CD4-positive, alpha-beta T cell treated with Interleukin-6 at 100 ng/mL for 8 hours (primary cell): Measurements from ENCODE around the gene CYP4F22.

ENCODE experiments used
- DNase-seq: peaks from one replicate; pipeline ENCODE4 v3.0.0-alpha.2; 2020; ENCODE audit warnings: mixed read lengths, low spot score

The CYP4F22 gene

GRCh38 chr19:15534957-15535864 lies 26.9 kb downstream of the CYP4F22 start:
- DNase-seq = no peak

GRCh38 chr19:15536350-15536749 lies 28.0 kb downstream of the CYP4F22 start:
- DNase-seq = no peak

- DNase-seq = no peak
These were observed 30.4 kb downstream of the CYP4F22 start for GRCh38 chr19:15538774-15539173.

DNA sequence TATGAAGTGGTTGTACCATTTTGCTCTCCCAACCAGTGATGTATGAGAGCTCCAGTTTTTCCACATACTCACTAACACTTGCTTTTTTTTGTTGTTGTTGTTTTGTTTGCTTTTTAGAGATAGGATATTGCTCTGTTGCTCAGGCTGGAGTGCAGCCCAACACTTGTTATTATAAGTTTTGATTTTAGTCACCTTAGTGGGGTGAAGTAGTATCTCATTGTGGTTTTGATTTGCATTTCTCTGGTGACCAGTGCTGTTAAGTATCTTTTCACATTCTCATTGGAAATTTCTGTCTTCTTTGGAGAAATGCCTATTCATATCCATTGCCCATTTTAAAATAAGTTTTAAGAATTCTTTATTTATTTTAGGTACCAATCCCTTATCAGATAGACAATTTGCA lies 31.3 kb downstream of the CYP4F22 start:
- DNase-seq = no peak

DNA sequence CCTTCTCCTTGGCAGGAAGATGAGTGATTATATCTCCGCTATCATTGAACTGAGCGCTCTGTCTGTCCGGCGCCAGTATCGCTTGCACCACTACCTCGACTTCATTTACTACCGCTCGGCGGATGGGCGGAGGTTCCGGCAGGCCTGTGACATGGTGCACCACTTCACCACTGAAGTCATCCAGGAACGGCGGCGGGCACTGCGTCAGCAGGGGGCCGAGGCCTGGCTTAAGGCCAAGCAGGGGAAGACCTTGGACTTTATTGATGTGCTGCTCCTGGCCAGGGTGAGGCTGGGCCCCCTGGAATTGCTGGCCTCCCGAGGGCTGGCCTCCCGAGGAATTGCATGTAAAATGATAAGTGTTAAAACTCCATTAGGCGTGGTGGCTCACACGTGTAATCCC lies 32.1 kb downstream of the CYP4F22 start:
- no peak for DNase-seq

- no peak for DNase-seq
These were observed 36.0 kb downstream of the CYP4F22 start for GRCh38 chr19:15544283-15544682.

DNA sequence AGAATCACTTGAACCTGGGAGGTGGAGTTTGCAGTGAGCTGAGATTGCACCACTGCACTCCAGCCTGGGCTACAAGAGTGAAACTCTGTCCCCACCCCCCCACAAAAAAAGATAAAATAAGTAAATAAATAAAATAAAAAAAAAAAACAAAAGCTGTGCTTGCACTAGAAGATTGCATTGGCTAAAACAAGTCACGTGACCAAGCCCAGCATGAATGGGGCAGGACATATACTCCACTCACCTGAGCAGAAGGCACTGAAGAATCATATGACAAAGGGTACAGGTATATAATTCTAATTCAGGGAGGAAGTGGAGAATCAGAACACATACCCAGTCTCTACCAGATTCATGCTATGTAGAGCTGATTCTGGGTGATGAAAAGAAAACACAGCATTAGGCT lies 36.6 kb downstream of the CYP4F22 start:
- DNase-seq = no peak

DNA sequence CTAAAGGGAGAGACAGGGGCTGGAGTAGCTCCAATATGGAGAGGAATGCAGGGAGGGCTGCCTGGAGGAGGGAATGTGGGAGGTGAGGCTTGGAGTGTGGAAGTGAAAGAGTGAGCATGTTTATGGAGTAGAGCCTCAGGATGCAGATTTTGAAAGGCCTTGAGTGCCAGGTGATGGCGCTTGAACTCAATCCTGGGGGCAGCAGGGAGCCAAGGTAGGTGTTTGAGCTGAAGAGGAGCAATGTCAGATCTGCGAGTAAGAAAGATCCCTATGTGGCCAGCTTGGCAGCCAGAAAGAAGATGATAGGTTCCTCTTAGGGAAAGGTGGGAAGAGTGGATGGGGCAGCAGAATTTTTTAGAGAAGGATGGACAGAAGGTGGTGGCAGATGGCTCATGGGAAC lies 40.3 kb downstream of the CYP4F22 start:
- no peak for DNase-seq

DNA sequence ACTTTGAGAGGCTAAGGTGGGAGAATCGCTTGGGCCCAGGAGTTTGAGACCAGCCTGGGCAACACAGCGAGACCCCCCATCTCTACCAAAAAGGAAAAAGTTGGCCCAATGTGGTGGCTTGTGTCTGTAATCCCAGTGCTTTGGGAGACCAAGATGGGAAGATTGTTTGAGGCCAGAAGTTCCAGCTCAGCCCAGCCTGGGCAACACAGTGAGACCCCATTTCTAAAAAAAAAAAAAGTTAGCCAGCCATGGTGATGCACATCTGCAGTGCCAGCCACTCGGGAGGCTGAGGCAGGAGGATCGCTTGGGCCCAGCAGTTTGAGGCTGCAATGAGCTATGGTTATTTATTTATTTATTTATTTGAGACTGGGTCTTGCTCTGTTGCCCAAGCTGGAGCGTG lies 41.3 kb downstream of the CYP4F22 start:
- no peak for DNase-seq

- DNase-seq = no peak
These were observed 41.9 kb downstream of the CYP4F22 start for GRCh38 chr19:15550273-15550672.

DNA sequence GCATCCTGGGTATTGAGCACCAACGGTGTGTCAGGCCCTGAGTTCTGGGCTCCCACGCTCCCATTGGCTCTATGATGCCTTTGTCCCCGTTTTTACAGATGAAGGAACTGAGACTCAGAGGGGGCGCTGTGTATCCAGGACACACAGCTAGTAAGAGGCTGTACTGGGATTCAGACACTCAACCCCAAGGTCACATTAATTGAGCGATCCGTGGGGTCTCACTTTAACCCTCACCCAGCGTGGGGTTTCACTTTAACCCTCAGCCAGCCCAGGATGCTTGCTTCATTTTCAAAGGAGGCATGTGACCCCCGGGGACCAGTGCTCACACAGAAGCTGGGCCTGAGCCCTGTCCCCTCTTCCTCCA lies 42.6 kb downstream of the CYP4F22 start:
- DNase-seq = no peak

GRCh38 chr19:15551293-15552004 lies 43.1 kb downstream of the CYP4F22 start:
- peak; percentile 59 for DNase-seq

DNA sequence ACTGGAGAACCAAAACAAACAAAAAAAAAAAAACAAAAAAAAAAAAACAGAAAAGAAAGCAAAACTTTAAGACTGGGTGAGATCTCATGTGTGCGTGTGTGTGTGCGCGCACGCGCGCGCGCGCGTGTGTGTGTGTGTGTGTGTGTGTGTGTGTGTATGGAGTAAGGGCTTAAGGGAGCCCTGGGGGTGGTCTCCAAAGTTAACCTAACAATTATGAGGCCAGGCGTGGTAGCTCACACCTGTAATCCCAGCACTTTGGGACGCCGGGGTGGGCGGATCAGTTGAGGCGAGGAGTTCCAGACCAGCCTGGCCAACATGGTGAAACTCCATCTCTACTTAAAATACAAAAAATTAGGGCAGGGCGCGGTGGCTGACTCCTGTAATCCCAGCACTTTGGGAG lies 46.7 kb downstream of the CYP4F22 start:
- no peak for DNase-seq

DNA sequence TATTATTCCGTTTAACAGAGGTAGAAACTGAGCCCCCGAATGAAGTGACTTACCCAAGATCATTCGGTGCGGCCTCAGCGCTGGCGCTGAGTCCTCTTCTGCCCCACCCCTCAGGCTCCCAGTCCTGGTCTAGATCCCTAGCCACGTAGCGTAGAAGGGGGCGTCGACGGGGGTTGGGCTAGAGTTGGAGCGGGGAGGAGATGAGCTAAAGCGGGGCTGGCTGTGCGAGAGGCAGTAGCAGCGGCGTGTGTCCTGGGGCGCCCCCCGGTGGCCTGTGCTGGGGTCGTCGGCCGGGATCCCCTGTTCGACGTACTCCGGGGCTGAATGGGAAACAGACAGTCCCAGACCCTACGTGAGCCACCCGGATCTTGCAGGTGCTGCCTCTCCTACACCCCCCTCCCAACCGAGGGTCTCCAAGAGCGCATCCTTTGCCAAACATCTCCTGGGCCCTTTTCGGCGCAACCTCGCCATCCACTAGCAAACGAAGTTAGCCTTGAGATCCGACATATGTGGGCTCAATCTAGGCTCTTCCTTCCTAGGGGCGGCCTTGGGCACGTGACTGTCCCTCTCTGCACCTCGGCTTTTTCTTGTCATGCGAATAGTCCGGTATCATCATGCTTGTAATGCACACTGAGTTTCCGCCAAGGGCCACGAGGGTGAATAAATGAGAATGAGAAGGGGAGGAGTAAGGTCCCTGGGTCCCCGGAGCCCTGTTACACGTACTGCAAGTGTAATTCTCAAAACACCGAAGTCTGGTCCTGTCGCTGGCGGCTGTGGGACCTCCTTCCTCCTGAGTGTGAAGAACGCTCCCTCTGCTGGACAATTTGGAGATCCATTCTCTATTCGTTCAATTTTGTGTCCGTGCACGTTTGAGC lies 47.7 kb downstream of the CYP4F22 start:
- DNase-seq = peak; percentile 95

DNA sequence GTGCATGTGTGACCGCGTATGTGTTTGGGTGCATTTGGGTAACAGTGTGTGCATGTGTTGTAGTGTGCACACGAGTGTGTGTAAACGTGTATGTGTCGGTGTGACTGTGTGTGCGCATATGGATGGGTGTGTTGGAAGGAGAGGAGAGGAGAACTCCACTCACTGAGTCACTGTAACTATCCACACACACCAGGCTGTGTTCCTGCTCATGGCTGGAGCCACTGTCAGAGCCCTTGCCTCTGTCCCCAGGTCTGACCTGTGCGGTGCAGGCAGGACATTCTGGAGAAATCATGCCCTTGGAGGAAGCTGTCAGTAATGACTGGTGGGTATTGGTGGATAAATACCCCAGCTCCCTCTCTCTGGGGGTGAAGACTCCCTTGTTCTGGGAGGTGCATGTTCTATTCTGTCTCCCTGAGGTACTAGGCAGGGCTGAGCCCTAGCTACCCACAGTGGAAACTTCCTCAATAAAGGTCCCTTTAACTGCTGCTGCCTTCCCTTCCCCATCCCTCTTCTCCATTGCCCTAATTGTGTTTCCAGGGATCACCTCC lies 48.4 kb downstream of the CYP4F22 start:
- DNase-seq = no peak

- no peak for DNase-seq
These were observed 48.9 kb downstream of the CYP4F22 start for GRCh38 chr19:15557223-15557622.

- no peak for DNase-seq
These were observed 53.8 kb downstream of the CYP4F22 start for GRCh38 chr19:15562145-15562544.

DNA sequence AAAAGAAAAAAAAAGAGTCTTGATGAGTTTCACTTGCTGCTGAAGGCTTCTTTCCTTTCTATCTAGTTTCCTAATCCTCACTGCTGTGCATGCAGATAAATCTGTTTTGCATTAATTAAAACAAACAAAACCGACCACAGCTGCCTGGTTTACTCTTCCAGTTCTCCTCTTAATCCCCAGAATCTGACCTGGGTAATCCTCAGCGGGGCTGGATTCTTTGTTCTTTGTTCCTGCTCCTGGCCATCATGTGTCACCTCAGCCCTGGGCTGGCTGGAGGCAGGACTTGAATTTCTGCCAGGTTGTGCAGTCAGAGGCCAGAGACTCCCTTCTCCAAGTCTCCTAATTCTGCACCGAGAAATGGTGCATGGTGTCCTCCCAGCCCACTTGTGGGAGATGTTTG lies 54.5 kb downstream of the CYP4F22 start:
- DNase-seq = no peak

GRCh38 chr19:15563325-15563794 lies 55.0 kb downstream of the CYP4F22 start:
- no peak for DNase-seq

DNA sequence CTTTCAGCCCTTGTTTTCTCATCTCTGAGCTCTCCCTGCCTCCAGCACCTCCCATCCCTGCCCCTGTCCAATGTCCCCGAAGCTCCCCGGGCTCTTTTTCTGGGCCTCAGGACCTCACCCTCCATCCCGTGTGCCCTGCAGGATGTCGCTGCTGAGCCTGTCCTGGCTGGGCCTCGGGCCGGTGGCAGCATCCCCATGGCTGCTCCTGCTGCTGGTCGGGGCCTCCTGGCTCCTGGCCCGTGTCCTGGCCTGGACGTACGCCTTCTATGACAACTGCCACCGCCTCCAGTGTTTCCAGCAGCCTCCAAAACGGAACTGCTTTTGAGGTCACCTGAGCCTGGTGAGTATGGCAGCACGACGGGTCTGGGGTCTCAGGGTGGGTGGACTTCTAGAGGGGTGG lies 55.6 kb downstream of the CYP4F22 start:
- no peak for DNase-seq

GRCh38 chr19:15564534-15565168 lies 56.3 kb downstream of the CYP4F22 start:
- DNase-seq = no peak

DNA sequence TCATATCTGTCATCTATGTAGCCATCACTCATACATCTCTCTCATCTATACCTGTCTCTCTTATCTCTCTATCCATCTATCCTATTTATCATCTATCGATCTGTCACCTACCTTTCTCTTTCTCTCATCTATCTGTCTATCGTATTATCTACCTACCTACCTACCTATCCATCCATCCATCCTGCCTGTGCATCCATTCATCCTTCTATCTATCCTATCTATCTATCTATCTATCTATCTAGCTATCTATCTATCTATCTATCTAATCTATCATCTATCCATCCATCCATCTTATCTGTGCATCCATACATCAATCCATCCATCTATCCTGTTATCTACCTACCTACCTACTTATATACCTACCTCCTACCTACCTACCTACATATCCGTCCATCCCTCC lies 62.1 kb downstream of the CYP4F22 start:
- no peak for DNase-seq
